NB4 (cell line): Measurements from ENCODE around the gene ITGA8.

Source experiments
- POLR2A ChIP-seq: IDR thresholded peaks from 2 replicates; pipeline ENCODE4 v1.6.1; 2011; ENCODE audit warnings: mild to moderate bottlenecking; ENCODE audit not compliant: insufficient read length; ENCODE audit errors: extremely low read depth
- TF ChIP-seq, protein P1 (sequence below): IDR thresholded peaks from one replicate; pipeline ENCODE4 v1.5.1; 2012; ENCODE audit warnings: low read depth, low read length

DNA sequence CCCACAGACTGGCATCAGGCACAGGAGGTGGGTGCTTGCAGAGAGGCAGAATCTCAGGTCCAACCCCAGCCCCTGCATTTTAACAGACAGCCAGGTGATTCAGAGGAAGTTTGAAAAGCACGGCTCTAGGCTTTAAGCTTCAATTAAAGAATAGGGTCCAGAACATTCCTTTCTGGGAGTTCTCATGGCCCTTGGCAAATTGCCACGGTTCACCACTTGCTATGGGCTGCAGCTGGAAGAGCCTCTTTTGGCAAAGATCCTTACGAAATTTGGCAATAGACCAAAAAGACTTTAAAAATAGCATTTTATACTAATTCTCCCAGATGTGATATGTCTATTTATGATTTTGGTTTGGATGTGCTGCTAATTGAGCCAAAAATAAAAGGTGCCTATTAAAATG is 148.1 kb downstream of the ITGA8 start:
- TF ChIP-seq, protein P1, sequence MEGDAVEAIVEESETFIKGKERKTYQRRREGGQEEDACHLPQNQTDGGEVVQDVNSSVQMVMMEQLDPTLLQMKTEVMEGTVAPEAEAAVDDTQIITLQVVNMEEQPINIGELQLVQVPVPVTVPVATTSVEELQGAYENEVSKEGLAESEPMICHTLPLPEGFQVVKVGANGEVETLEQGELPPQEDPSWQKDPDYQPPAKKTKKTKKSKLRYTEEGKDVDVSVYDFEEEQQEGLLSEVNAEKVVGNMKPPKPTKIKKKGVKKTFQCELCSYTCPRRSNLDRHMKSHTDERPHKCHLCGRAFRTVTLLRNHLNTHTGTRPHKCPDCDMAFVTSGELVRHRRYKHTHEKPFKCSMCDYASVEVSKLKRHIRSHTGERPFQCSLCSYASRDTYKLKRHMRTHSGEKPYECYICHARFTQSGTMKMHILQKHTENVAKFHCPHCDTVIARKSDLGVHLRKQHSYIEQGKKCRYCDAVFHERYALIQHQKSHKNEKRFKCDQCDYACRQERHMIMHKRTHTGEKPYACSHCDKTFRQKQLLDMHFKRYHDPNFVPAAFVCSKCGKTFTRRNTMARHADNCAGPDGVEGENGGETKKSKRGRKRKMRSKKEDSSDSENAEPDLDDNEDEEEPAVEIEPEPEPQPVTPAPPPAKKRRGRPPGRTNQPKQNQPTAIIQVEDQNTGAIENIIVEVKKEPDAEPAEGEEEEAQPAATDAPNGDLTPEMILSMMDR = no peak
- no peak for TF ChIP-seq POLR2A
